RWPE2 (cell line): ENCODE data around the gene ASAP2.

Source experiments
- ATAC-seq: fragments of 200-7000 bp; cut with Tn5 transposase; 3 replicates; pipeline ENCODE4 v1.9.1; 2021; ENCODE audit warnings: low read depth
- DNase-seq: peaks from one replicate; pipeline ENCODE4 v3.0.0-alpha.2; 2020; ENCODE audit warnings: low spot score
- H3K27ac ChIP-seq: fragments of 450-650 bp; 2 replicates; pipeline ENCODE4 v1.5.1; 2017; ENCODE audit warnings: mild to moderate bottlenecking; ENCODE audit not compliant: poor library complexity, severe bottlenecking
- H3K27me3 ChIP-seq: fragments of 250-450 bp; sonication (Bioruptor Pico); 2 replicates; pipeline ENCODE4 v1.5.1; 2021; ENCODE audit warnings: mild to moderate bottlenecking, moderate library complexity; ENCODE audit not compliant: insufficient read depth, poor library complexity, severe bottlenecking
- H3K36me3 ChIP-seq: fragments of 250-450 bp; sonication (Bioruptor Pico); 2 replicates; pipeline ENCODE4 v1.5.1; 2020; ENCODE audit warnings: low read depth, mild to moderate bottlenecking, moderate library complexity
- H3K4me1 ChIP-seq: fragments of 250-450 bp; sonication (Bioruptor Pico); 2 replicates; pipeline ENCODE4 v1.5.1; 2021; ENCODE audit warnings: mild to moderate bottlenecking, moderate library complexity; ENCODE audit not compliant: insufficient read depth, poor library complexity, severe bottlenecking
- H3K4me3 ChIP-seq: fragments of 250-450 bp; sonication (Bioruptor Pico); 2 replicates; pipeline ENCODE4 v1.5.1; 2021; ENCODE audit warnings: mild to moderate bottlenecking, moderate library complexity; ENCODE audit not compliant: severe bottlenecking
- H3K9me3 ChIP-seq: fragments of 250-450 bp; sonication (Bioruptor Pico); 2 replicates; pipeline ENCODE4 v1.5.1; 2021; ENCODE audit warnings: mild to moderate bottlenecking, moderate library complexity; ENCODE audit not compliant: severe bottlenecking
- TF ChIP-seq, protein P1 (sequence below): fragments of 450-650 bp; IDR thresholded peaks from one replicate; pipeline ENCODE4 v1.5.1; 2017; ENCODE audit warnings: mild to moderate bottlenecking, moderate library complexity; ENCODE audit not compliant: poor library complexity, severe bottlenecking

The ASAP2 gene

DNA sequence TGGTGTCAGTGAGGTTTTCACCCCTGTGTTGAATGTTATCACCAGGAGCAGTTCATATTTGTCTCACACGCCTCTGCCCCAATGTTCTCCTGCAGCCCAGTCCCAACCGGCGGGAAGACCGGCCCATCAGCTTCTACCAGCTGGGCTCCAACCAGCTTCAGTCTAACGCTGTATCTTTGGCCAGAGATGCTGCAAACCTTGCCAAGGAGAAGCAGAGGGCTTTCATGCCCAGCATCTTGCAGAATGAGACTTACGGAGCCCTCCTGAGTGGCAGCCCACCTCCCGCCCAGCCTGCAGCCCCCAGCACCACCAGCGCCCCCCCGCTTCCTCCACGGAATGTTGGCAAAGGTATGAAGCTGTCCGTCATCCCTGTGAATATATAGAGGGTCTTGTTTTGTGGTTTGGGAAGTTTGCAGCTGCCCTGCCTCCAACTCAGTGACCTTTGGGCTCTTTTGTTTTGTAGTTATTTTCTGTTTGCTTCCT lies 181.6 kb downstream of the ASAP2 start:
- Histone ChIP-seq H3K4me3 (no peak overlapping the region), H3K4me1 (peaks cover 21% of the 10 kb centered on the region), H3K9me3 (no peaks in the 10 kb centered on the region), H3K27ac (peak overlapping the region; percentile 88), H3K36me3 (peaks cover 86% of the 10 kb centered on the region), H3K27me3 (no peaks in the 10 kb centered on the region)
- no peak for ATAC-seq
- DNase-seq: no peak
- TF ChIP-seq, protein P1, sequence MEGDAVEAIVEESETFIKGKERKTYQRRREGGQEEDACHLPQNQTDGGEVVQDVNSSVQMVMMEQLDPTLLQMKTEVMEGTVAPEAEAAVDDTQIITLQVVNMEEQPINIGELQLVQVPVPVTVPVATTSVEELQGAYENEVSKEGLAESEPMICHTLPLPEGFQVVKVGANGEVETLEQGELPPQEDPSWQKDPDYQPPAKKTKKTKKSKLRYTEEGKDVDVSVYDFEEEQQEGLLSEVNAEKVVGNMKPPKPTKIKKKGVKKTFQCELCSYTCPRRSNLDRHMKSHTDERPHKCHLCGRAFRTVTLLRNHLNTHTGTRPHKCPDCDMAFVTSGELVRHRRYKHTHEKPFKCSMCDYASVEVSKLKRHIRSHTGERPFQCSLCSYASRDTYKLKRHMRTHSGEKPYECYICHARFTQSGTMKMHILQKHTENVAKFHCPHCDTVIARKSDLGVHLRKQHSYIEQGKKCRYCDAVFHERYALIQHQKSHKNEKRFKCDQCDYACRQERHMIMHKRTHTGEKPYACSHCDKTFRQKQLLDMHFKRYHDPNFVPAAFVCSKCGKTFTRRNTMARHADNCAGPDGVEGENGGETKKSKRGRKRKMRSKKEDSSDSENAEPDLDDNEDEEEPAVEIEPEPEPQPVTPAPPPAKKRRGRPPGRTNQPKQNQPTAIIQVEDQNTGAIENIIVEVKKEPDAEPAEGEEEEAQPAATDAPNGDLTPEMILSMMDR: no peak

DNA sequence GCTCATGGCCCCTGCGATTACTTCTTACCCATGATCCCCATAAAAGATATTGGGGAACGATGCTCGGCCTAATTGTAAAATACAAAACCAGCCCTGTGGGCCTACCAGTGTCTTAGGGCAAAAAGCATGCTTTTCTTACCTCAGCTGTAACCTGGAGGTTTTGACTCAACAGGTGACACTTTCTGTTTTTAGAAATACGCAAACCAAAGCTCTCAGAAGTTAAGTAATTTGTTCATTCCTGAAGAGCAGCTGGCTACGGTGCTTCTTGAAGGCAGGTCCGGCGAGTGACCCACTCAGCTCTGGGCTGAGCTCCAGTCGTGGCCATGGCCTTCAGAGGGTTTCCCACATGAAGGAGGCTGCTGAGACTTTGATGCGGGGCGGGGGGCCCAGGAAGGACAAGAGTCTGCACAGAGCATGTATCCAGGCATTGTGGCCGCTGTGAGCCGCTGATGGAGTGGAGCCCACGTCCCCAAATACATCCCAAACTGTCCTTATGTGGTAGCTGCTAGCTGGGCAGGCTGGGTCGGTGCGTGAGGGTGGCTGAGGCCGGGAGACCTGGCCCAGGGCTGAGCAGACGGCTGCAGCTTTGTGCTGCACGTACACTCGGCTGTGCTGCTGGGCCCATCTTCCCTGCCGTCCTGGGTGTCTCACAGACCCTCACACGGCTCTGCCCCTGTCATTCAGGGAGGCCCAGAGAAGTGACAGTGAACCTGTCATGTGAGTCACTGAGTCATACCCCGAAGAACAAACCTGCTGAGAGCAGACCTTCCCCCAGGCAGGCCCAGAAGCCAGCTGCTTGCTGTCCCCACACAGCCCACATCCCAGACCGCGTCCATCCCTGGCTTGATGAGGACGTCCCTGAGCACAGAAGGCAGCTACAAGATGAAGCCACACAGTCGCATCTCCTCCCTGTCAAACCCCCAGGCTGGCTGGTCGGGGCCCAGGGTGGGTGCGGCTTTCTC lies 182.6 kb downstream of the ASAP2 start:
- no peak for DNase-seq
- H3K9me3 ChIP-seq: no peaks in the 10 kb centered on the region

DNA sequence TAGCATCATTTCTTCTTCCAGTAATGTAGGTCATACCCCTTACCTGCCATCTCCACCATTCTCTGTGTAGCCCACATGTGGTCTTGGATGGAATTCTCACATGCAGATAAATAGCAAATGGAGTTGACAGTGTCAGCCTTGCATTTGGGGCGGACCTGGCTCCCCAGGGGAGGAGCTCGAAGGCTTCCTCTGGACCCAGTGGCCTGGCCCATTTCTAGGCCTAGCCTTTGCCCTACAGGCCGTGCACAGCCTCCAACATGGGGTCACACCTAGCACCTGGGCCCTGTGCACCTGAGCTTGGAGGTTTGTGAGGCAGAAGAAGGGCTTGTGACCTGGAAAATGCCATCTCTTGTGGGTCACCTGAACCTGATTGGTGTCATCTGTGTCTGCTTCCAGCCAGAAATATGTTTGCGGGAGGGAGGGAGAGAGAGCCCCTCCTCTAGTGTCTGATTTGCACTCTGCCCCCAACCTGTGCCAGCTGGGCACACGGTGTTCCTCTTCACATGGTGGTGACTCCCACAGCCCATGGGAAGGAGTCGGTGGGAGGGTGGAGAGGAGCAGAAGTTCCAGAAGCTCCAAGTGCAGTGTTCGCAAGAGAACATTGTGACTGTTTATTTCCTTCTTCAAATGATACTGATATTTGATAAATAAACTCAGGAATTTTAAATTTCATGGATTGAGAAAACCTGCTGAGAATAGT lies 183.7 kb downstream of the ASAP2 start:
- no peak for DNase-seq
- H3K27me3 ChIP-seq: no peaks in the 10 kb centered on the region
- H3K4me3 ChIP-seq: no peak overlapping the region
- no peak overlapping the region for H3K27ac ChIP-seq
- no peak for ATAC-seq
- TF ChIP-seq, protein P1: no peak
- H3K9me3 ChIP-seq: no peaks in the 10 kb centered on the region
- H3K36me3 ChIP-seq: peaks cover 83% of the 10 kb centered on the region
- H3K4me1 ChIP-seq: peaks cover 17% of the 10 kb centered on the region

More for the DNA sequence above, 182.6 kb downstream of the ASAP2 start:
- Histone ChIP-seq H3K4me1 (peaks cover 21% of the 10 kb centered on the region), H3K27ac (no peak overlapping the region), H3K27me3 (no peaks in the 10 kb centered on the region), H3K4me3 (no peak overlapping the region), H3K36me3 (peaks cover 84% of the 10 kb centered on the region)
- ATAC-seq: no peak
- TF ChIP-seq, protein P1: no peak

DNA sequence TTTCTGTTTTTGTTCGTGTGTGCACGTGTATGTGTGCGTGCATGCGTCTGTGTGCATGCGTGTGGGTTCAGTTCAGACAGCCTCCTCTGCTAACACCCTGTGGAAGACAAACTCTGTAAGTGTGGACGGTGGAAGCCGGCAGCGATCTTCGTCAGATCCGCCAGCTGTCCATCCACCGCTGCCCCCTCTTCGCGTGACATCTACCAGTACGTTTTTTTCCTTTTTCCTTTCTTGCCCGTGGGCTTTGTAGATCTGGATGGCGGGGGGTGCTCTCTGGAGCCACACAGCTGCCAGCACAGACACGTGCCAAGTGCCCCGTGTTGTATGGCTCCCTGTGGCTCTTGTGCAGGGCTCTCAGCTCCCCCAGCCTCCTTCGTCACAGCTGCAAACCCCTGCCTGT lies 184.4 kb downstream of the ASAP2 start:
- DNase-seq (no peak), ATAC-seq (no peak)
- Histone ChIP-seq H3K27ac (no peak overlapping the region), H3K4me1 (peaks cover 10% of the 10 kb centered on the region), H3K9me3 (no peaks in the 10 kb centered on the region), H3K36me3 (peaks cover 83% of the 10 kb centered on the region), H3K27me3 (no peaks in the 10 kb centered on the region), H3K4me3 (no peak overlapping the region)
- TF ChIP-seq, protein P1: no peak
